NCI-H1694 treated with DMSO at 0.1 percent for 48 hours (cell line): Measurements from ENCODE around the gene COMMD4.
A peak's percentile ranks its signal among the peaks of the same experiment; 100 is the strongest.
"Not testable (repeated sequence)": the region's sequence is repeated elsewhere in the genome, so short reads cannot be mapped to it uniquely, and the experiment has no call there.

Experiments used
- DNase-seq: peaks from one replicate; lab custom pipeline; 2025; lab: John Stamatoyannopoulos, UW

Gene COMMD4

GRCh38 chr15:75335705-75336355 is at the start of gene COMMD4:
TSS of gene COMMD4 (plus strand) at chr15:75336063. CDS start at chr15:75336090, 27 bp downstream.
- peak; percentile 65 for DNase-seq

- not testable (repeated sequence) for DNase-seq
Measured at GRCh38 chr15:75293660-75294059, 42.2 kb upstream of the COMMD4 start.

- not testable (repeated sequence) for DNase-seq
Measured at GRCh38 chr15:75298541-75299310, 37.1 kb upstream of the COMMD4 start.

- DNase-seq, result not testable (repeated sequence)
Measured at GRCh38 chr15:75299311-75299688, 36.6 kb upstream of the COMMD4 start.

GRCh38 chr15:75300026-75300425 is 35.8 kb upstream of the COMMD4 start:
- DNase-seq, result not testable (repeated sequence)

GRCh38 chr15:75302318-75302717 is 33.5 kb upstream of the COMMD4 start:
- DNase-seq, result no peak

- DNase-seq, result not testable (repeated sequence)
Measured at GRCh38 chr15:75302753-75303152, 33.1 kb upstream of the COMMD4 start.

GRCh38 chr15:75306188-75306587 is 29.7 kb upstream of the COMMD4 start:
- no peak for DNase-seq

GRCh38 chr15:75307778-75308390 is 28.0 kb upstream of the COMMD4 start:
- DNase-seq, result peak; percentile 31

GRCh38 chr15:75309711-75310110 is 26.2 kb upstream of the COMMD4 start:
- no peak for DNase-seq

GRCh38 chr15:75312548-75312947 is 23.3 kb upstream of the COMMD4 start:
- DNase-seq, result not testable (repeated sequence)

GRCh38 chr15:75313116-75313845 is 22.6 kb upstream of the COMMD4 start:
- no peak for DNase-seq

GRCh38 chr15:75314552-75315290 is 21.1 kb upstream of the COMMD4 start:
- no peak for DNase-seq

- not testable (repeated sequence) for DNase-seq
Measured at GRCh38 chr15:75319231-75319897, 16.5 kb upstream of the COMMD4 start.

- no peak for DNase-seq
Measured at GRCh38 chr15:75321711-75322110, 14.2 kb upstream of the COMMD4 start.

- no peak for DNase-seq
Measured at GRCh38 chr15:75325922-75326321, 9.9 kb upstream of the COMMD4 start.

GRCh38 chr15:75327005-75327404 is 8.9 kb upstream of the COMMD4 start:
- no peak for DNase-seq

- no peak for DNase-seq
Measured at GRCh38 chr15:75327491-75327890, 8.4 kb upstream of the COMMD4 start.

GRCh38 chr15:75328493-75329314 is 7.2 kb upstream of the COMMD4 start:
- no peak for DNase-seq

- DNase-seq, result no peak
Measured at GRCh38 chr15:75329571-75329970, 6.3 kb upstream of the COMMD4 start.
